Measurements from ENCODE around the gene ERCC6L2.

The ERCC6L2 gene

DNA sequence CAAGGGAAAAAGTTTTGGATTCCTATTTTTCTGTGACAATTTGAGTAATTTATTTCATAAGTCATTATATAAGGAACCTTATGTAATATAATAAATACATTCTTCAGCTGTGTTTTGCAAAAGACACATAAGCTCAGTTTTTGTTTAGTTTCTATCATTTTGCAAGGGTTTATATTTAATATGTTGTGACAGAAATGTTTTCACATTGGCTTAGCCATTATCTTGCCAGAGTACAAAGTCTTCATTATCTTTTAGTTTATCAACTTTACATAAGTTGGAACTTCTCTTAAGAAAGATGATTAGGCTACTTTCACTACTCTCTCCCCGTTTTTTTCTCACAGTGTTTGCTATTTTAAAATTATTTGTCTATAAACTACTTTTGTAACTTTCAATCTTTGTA is 54.8 kb downstream of the ERCC6L2 start:
- no peak for TF ChIP-seq CTCF (IDR thresholded peaks at IDR 0.05)

GRCh38 chr9:95935861-95936578 is 60.5 kb downstream of the ERCC6L2 start:
- TF ChIP-seq CTCF (IDR thresholded peaks at IDR 0.05), result no peak

DNA sequence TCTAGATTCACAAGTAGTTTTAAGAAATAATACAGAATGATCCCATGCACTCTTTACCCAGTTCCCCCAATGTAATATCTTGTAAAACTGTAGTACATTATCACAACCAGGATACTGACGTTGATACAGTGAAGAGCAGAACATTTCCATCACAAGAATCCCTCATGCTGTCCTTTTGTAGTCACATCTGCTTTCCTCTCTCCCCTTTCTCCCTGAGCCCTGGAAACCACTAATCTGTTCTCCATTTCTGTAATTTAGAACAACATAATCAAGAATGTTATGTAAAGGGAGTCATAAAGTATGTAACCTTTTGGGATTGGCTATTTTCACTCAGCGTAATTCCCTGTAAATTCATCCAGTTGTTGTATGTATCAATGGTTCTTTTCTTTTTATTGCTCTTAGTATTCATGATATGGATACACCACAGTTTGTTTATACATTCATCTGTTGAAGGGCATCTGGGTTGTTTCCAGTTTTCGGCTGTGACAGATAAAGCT is 61.1 kb downstream of the ERCC6L2 start:
- no peak for TF ChIP-seq CTCF (IDR thresholded peaks at IDR 0.05)

DNA sequence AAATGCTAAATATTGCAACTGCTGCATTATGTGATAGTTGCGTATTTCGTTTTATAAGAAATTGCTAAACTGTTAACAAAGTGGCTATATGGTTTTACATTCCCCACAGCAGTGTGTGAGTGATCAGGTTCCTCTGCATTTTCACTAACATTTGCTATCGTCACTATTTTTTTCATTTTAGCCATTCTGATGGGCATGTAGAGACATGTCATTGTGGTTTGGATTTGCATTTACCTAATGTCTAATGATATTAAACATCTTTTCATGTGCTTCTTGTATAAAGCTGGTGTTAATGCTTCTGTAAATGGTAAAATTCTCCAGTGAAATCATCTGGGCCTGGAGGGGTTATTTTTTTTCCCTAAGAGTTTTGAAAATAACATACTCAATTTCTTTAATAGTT is 61.6 kb downstream of the ERCC6L2 start:
- no peak for TF ChIP-seq CTCF (IDR thresholded peaks at IDR 0.05)

DNA sequence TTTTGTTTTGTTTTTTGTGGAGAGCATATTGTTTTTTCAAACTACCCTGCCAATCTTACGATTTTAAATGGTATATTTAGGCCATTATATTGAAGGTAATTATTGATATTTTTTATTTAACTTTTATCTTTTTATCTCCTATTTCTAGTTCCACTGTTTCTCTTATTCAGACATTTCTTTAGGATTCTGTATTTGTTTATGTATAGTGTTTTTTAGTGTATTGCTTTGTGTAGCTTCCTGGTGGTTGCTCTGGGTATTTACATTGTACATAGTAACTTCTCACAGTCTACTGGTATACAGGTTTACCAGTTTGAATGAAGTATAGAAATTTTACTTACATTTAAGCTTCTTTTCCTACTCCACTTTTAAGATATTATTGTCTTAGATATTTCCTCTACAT is 63.2 kb downstream of the ERCC6L2 start:
- TF ChIP-seq CTCF (IDR thresholded peaks at IDR 0.05), result no peak

DNA sequence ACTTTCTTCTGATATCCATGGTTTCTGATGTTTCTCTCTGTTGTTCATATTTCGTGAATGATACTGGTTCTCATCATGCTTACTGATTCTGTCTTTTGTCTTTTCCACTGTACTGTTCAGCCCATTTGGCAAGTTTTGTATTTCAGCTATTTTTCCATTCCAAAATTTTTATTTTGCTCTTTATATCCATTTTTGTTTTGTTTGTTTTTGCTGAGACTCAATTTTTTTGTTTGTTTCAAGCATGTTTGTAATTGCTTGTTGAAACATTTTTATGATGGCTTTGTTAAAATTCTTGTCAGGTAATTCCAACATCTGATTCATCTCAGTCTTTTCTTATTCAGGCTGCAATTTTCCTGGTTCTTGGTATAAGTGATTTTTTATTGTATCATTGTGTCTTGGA is 64.0 kb downstream of the ERCC6L2 start:
- no peak for TF ChIP-seq CTCF (IDR thresholded peaks at IDR 0.05)

GRCh38 chr9:95940265-95940664 is 64.8 kb downstream of the ERCC6L2 start:
- TF ChIP-seq CTCF (IDR thresholded peaks at IDR 0.05), result no peak

- TF ChIP-seq CTCF (IDR thresholded peaks at IDR 0.05), result no peak
These were observed 66.5 kb downstream of the ERCC6L2 start for GRCh38 chr9:95942016-95942415.

All from LNCAP (cell line).